GM19463 (cell line): ENCODE data around the gene DLGAP4.

ENCODE experiments used
- ATAC-seq: cut with Tn5 transposase; IDR thresholded peaks from one replicate; pipeline ENCODE4 v1.9.1; 2021; ENCODE audit warnings: mild to moderate bottlenecking, moderate library complexity; ENCODE audit not compliant: unreplicated experiment

The DLGAP4 gene

DNA sequence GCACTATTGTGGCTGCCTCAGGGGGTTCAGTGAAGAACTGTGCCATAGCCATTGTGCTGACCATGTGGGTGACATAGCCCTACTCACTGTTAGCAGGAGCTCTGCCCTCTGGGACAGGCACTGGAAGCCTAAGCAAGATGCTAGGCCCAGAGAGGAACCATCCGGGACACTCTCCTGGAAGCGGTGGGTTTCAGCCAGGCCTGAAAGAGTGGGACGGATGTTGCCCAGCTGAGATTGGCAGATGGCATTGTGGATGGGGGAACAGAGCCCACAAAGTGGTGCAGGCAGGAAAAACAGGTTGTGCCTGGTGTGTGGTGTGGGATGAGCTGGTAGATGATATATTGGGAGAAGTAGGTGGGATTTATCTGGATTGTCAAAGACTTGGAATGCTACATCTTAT, 40.1 kb downstream of the DLGAP4 start:
- ATAC-seq: no peak

DNA sequence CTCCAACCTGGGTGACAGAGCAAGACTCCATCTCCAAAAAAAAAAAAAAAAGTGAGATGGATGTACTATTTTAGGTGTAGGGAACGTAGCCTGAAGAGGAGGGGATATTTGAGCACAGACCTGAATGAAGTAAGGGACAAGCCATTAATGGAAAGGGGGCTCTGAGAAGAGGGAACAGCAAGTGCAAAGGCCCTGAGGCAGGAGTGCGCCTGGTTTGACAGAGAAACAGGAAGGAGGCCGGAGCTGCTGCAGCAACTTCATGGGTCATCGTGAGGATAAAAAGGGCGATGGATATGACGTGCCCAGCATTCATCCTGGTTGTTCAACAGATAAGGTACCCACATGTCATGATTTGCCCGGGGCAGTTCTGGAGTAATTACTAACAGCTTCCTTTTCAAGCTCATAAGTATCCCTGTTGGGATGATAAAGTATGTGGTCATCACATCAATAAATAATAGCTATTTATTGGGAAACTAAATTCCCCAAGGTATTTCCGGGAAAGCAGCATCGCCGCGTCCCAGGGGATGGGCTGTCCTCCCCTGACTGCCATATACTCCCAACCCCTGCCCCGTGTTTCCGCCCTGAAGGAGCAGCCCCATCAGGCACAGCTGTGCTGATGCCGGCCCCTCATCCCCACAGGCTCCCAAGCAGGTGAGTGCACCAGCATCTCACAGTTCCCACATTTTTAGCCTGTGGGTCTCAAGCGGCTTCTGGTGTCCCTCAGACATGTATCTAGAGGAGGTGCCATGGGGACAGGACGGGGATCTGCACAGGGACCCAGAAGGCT, 43.4 kb downstream of the DLGAP4 start:
- no peak for ATAC-seq

GRCh38 chr20:36350439-36350838, 44.3 kb downstream of the DLGAP4 start:
- no peak for ATAC-seq

GRCh38 chr20:36351937-36352336, 45.8 kb downstream of the DLGAP4 start:
- ATAC-seq: no peak

GRCh38 chr20:36352843-36353553, 46.9 kb downstream of the DLGAP4 start:
- ATAC-seq: no peak

- no peak for ATAC-seq
These were observed 47.6 kb downstream of the DLGAP4 start for GRCh38 chr20:36353740-36354139.

DNA sequence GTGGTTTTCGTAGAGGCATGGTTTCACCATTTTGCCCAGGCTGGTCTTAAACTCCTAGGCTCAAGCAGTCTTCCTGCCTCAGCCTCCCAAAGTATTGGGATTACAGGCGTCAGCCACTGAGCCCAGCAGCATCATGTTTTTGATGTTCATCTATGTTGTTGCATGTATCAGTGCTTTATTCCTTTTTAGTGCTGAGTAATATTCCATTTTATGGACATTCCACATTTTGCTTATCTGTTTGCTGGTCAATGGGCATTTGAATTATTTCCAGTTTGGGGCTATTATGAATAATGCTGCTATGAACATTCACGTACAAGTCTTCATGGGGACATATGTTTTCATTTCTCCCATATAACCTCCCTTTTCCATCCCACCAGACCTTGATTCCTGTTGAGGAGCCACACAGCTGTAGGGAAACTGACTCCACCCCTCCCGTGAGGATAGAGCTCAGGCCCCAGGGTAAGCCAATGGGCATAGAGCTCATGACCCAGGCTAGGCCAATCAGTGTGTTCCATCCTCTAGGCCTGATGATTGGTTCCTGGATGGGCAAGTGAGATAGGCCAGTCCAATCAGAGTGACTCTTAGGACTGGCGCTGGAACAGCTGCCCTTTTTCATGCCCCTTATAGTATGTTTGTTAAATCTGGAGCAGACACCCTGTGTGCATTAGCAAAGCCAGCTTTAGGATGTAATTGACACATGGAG, 49.5 kb downstream of the DLGAP4 start:
- ATAC-seq: no peak

DNA sequence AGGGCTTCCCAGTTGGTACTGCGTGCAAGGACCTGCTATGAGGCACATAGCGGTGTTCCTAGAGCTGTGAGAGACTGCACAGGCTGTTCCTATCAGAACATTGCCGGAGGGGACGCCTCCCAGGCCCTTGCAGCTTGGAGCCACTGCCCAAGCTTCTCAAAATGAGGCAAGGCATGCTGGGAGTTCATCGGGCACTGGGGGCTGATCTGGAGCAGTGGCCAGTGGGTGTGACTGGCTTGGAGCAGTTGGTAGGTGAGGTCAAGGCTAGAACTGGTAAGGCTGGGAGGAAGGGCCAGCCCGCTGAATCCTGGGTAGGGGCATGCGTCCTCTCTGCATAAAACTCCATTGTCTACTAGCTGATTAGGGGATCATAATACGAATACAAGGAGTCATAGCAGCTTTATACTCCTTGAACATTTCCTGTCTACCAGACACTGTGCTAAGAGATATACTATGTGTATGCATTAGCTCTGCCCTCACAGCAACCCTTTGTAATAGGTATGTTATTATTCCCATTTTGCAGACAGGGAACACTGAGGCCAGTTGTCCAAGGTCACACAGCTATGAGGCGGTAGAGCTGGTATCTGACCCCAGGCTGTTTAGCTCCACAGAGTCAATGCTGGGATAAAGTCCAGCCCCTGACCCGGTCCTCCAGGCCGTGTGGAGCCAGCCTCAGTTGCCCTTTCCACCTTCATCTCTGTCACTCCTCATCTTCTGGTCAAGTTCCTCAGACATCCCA, 53.7 kb downstream of the DLGAP4 start:
- no peak for ATAC-seq

- ATAC-seq: no peak
These were observed 54.3 kb downstream of the DLGAP4 start for GRCh38 chr20:36360429-36360828.

- ATAC-seq: no peak
These were observed 55.3 kb downstream of the DLGAP4 start for GRCh38 chr20:36361406-36361805.

DNA sequence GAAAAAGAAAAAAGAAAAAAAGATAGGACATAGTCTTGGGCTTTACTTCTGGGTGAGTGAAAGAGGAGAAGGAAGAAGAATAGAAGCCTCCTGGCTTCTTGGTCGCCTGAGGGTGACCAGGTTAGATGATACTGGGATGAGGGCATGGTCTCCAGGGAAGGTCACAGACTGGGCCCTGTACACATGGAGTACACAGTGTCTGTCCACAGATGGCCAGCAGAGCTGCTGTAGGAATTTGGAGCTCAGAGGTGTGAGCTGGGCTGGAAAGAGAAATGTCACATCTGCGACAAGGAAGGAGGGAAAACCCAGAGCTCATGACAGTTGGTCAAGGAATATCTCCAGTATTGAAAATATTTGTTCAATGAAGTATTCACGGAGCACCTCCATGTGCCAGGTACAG, 56.1 kb downstream of the DLGAP4 start:
- no peak for ATAC-seq

DNA sequence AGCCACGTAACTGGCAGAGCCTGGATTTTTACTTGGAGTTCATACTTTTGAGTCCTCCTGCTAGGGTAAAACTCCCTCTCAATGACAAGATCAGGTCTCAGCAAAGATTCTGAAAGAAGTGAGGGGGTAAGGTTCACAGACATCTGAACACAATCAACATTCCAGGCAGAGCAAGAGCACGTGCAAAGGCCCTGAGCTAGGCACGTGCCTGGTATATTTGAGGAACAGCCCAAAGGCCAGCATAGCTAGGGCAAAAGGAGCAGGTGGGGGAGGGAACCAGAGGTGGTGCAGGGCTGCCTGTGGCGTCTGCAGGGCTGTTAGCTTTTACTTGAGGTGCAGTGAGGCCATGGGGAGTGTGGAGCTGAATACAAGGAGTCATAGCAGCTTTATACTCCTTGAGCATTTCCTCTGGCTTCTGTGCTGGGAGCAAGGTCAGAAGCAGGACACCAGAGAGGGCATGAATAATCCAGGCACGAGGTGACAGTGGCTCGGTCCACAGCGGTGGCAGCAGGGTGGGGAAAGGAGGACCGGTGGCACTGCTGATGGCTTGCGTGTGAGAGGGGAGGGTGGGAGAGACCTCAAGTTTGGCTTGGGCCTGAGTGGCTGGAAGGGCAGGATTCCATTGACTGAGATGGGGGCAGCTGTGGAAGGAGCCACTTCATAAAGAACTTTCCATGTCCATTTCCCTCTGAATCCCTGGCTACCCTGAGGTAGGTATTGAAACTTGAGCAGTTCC, 57.0 kb downstream of the DLGAP4 start:
- ATAC-seq: no peak

DNA sequence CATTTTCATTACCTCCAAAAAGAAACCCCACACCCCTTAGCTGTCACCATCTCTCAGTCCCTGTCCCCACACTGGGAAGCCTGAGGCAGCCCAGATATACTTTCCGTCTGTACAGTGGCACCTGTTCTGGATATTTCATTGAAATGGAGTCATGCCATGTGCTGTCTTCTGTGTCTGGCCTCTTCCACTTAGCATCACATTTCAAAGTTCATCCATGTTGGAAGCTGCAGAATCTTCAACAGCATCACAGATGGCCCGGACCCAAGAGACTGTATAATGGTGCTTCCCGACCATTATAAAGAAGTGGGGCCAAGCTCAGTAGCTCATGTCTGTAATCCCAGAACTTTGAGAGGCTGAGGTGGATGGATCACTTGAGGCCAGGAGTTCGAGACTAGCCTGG, 58.4 kb downstream of the DLGAP4 start:
- ATAC-seq: no peak

DNA sequence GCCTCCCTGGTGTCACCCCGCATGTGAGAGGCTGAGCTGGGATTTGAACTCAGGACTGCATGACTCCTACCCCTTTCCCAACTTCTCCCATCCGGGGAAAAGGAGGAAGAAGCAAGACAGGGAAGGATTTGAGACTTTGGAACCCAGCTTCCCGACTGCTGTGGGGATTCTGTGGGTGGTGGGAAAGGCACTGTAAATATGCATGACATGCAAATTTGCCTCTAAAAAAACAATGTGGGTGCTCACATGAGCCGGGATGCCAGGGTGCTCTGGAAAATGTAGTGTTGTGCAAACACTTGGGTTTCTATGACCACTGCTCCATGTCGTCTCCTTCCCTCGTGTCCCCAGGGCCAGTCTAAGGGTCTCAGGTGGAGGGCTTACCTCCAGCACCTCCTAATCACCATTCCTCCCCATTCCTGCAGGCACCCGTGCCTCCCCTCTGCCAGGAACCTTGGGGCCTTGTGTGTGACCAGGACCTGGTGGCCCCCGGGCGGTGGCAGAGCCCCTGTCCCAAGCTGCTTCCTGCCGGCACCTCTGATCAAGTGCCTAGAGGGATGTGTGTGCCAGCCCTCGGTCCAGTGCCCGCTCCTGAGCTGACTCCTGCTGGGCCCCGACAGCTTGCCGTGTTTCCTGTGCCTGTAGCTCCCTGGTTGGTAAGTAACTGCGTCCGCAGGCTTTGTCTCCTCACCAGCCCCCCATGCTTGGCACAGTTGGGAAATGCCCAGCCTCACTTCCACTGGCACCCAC, 60.7 kb downstream of the DLGAP4 start:
- ATAC-seq: no peak

- no peak for ATAC-seq
These were observed 61.2 kb downstream of the DLGAP4 start for GRCh38 chr20:36367370-36367745.

DNA sequence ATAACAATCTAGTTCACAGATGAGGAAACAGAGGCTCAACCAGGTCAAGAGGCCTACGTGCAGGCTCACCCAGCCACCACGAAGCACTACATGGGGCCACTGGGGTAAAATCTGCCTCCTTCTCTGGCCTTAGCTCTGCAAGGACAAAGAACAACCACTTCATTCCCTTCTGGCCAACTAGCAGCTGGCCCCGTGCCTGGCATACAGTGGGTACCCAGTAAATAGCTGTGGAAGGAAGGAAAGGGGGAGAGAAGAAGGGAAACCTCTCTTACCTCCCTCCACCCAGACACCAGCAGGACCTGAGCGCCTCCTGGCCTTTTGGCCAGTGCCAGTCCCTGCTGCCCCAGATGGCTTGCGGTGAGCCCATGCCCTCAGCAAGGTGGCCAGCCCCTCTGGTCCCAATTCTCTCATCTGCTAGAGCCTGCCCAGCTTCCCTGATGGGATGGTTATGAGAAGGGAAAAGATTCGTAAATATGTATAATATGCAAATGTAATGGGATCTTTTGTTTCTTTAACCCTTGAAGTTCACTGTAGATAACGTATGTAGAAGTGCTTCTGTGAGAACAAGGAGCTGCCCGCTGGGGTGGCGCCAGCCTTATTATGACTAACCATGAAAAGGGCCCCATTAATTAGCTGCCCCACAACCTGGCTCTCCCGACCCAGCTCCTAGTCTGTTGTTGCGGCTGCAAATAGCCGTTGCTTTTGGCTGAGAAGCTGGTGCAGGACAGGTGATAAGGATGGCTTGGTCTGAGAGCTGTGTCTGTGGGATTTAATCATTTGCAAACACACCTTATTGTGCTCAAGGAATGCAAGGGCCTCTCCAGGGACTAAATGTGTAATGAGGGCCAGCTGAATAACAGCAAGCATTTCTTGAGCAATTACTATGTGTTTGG, 62.0 kb downstream of the DLGAP4 start:
- ATAC-seq: no peak

- no peak for ATAC-seq
These were observed 62.7 kb downstream of the DLGAP4 start for GRCh38 chr20:36368869-36369268.

GRCh38 chr20:36369739-36370138, 63.6 kb downstream of the DLGAP4 start:
- no peak for ATAC-seq
